GM18517 (cell line): Measurements from ENCODE around the gene C13orf46.
"Not testable (repeated sequence)": the region's sequence is repeated elsewhere in the genome, so short reads cannot be mapped to it uniquely, and the experiment has no call there.

Experiments
- ATAC-seq: cut with Tn5 transposase; IDR thresholded peaks from one replicate; pipeline ENCODE4 v1.9.1; 2021; ENCODE audit warnings: mild to moderate bottlenecking, moderate library complexity; ENCODE audit not compliant: unreplicated experiment

The C13orf46 gene

GRCh38 chr13:113995051-113995601 lies 21.2 kb upstream of the C13orf46 start:
- no peak for ATAC-seq

- ATAC-seq = no peak
These were observed 18.6 kb upstream of the C13orf46 start for GRCh38 chr13:113992276-113993005.

GRCh38 chr13:113991676-113992179 lies 17.9 kb upstream of the C13orf46 start:
- no peak for ATAC-seq

- ATAC-seq = no peak
These were observed 17.4 kb upstream of the C13orf46 start for GRCh38 chr13:113991191-113991669.

- no peak for ATAC-seq
These were observed 16.5 kb upstream of the C13orf46 start for GRCh38 chr13:113990321-113990837.

- ATAC-seq = no peak
These were observed 15.9 kb upstream of the C13orf46 start for GRCh38 chr13:113989585-113990300.

GRCh38 chr13:113988859-113989258 lies 15.0 kb upstream of the C13orf46 start:
- not testable (repeated sequence) for ATAC-seq

GRCh38 chr13:113982296-113982661 lies 8.4 kb upstream of the C13orf46 start:
- no peak for ATAC-seq

GRCh38 chr13:113981611-113982295 lies 7.9 kb upstream of the C13orf46 start:
- no peak for ATAC-seq

GRCh38 chr13:113981194-113981605 lies 7.3 kb upstream of the C13orf46 start:
- no peak for ATAC-seq

- no peak for ATAC-seq
These were observed 6.7 kb upstream of the C13orf46 start for GRCh38 chr13:113980489-113981064.

GRCh38 chr13:113979791-113980471 lies 6.1 kb upstream of the C13orf46 start:
- no peak for ATAC-seq

- ATAC-seq = no peak
These were observed 5.0 kb upstream of the C13orf46 start for GRCh38 chr13:113978741-113979481.

GRCh38 chr13:113977976-113978375 lies 4.1 kb upstream of the C13orf46 start:
- ATAC-seq = no peak

GRCh38 chr13:113976711-113977684 lies 3.1 kb upstream of the C13orf46 start:
- ATAC-seq = no peak

GRCh38 chr13:113975416-113975815 lies 1.5 kb upstream of the C13orf46 start:
- ATAC-seq = no peak

GRCh38 chr13:113974304-113975281 lies 717 bp upstream of the C13orf46 start:
- no peak for ATAC-seq
